Vagina (tissue), 2 donors: Measurements from ENCODE around the gene ZCCHC10. TPM values are rescaled to one million over a fixed set of nuclear protein-coding genes. Genes with fewer than 3 reads are reported as not detected.
"Not testable (repeated sequence)": the region's sequence is repeated elsewhere in the genome, so short reads cannot be mapped to it uniquely, and the experiment has no call there.

Experiments
- DNase-seq, 2 donors: peaks; one replicate each; pipeline ENCODE4 v3.0.0-alpha.2; 2017; ENCODE audit errors: extremely low spot score in 2 of 2
- H3K27ac ChIP-seq: fragments of 200-600 bp; sonication (generic); one replicate; pipeline ENCODE4 v1.5.1; 2019
- H3K27me3 ChIP-seq: fragments of 200-600 bp; sonication (generic); one replicate; pipeline ENCODE4 v1.5.1; 2019
- H3K36me3 ChIP-seq, 2 donors: fragments of 200-600 bp; sonication (generic); one replicate each; pipeline ENCODE4 v1.5.1; 2017 to 2019
- H3K4me1 ChIP-seq: fragments of 200-600 bp; sonication (generic); one replicate; pipeline ENCODE4 v1.5.1; 2019
- H3K4me3 ChIP-seq, 2 donors: fragments of 200-600 bp; sonication (generic); 1 replicate in 1 of 2; 2 replicates in 1 of 2; pipeline ENCODE4 v1.5.1; 2016 to 2019
- H3K9me3 ChIP-seq: fragments of 200-600 bp; sonication (generic); one replicate; pipeline ENCODE4 v1.5.1; 2019
- CTCF ChIP-seq, 3 experiments: fragments of 450-650 bp in 2 of 3; fragments of 200-600 bp in 1 of 3; sonication (generic) in 1 of 3; IDR thresholded peaks; one replicate each; pipeline ENCODE4 v1.5.1; 2017 to 2019; ENCODE audit warnings: antibody characterized with exemption in 3 of 3, mild to moderate bottlenecking in 2 of 3, moderate library complexity in 2 of 3
- POLR2A ChIP-seq, 2 donors: fragments of 450-650 bp; IDR thresholded peaks; one replicate each; pipeline ENCODE4 v1.6.1; 2017; ENCODE audit warnings: antibody characterized with exemption in 2 of 2, mild to moderate bottlenecking in 2 of 2, moderate library complexity in 2 of 2
- POLR2AphosphoS5 ChIP-seq, 2 donors: sonication (generic); formaldehyde crosslinking; IDR thresholded peaks; one replicate each; pipeline ENCODE4 v1.9.0; 2017; ENCODE audit warnings: antibody characterized with exemption in 2 of 2, mild to moderate bottlenecking in 2 of 2, low read depth in 1 of 2; ENCODE audit not compliant: insufficient read depth in 1 of 2
- intact Hi-C: fragments of 100-400 bp; cut with DNase I; formaldehyde crosslinking; loops from one replicate; pipeline ENCODE4 v1.15.1; 2023
- total RNA-seq: library from RNA; depleted of rRNA; stranded (reverse); fragments of >200 nt; gene quantifications from one replicate; pipeline ENCODE4 v1.2.3, GENCODE V29; 2016

Gene ZCCHC10
- total RNA-seq, 1 donor from 2014 or later = 29.2 TPM

- intact Hi-C loops = loop anchor here (5.0 kb wide), 1 partner anchor 90 kb away; the partner anchor contains the start of gene HSPA4
- Histone ChIP-seq H3K4me3 (peak overlapping the region; percentile 58 to 78), H3K4me1 (peaks cover 48% of the 10 kb centered on the region), H3K27me3 (no peaks in the 10 kb centered on the region), H3K9me3 (no peaks in the 10 kb centered on the region), H3K36me3 (no peaks in the 10 kb centered on the region), H3K27ac (peak overlapping the region; percentile 99)
- DNase-seq = no peak
- TF ChIP-seq POLR2AphosphoS5 (IDR thresholded peaks at IDR 0.05; ENCODE audit: insufficient read depth in 1 of 2, low read depth in 1 of 2) = peak in 1 of 2 donors; percentile 73
- no peak for TF ChIP-seq CTCF (IDR thresholded peaks at IDR 0.05)
Observed at GRCh38 chr5:132962429-132963021, 63.8 kb downstream of the ZCCHC10 start.

DNA sequence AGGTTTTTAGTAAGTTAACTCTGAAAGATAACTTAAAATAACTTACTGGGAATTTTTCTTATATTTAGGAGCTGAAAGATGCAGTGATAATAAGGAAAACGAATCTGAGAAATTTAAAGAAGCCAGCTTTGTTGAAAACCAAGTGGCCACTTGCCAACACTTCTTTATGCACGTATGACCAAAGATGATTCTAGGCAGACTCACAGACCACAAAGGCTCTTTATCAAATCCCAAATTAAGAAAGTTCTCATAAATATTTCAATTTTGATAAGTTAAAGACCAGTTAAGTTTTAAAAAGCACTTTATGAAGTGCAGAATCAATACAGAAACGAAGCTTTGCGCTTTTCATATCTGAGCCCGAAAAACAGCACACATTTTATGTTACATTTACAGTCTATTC, 64.5 kb downstream of the ZCCHC10 start:
- peaks cover 54% of the 10 kb centered on the region for H3K4me1 ChIP-seq
- no peak for TF ChIP-seq POLR2AphosphoS5 (IDR thresholded peaks at IDR 0.05; ENCODE audit: insufficient read depth in 1 of 2, low read depth in 1 of 2)
- TF ChIP-seq POLR2A (IDR thresholded peaks at IDR 0.05) = no peak
- TF ChIP-seq CTCF (IDR thresholded peaks at IDR 0.05) = no peak
- no peak for DNase-seq
- H3K9me3 ChIP-seq = no peaks in the 10 kb centered on the region
- H3K27ac ChIP-seq = peak overlapping the region; percentile 99
- H3K4me3 ChIP-seq = peak overlapping the region; percentile 58 to 78
- H3K27me3 ChIP-seq = no peaks in the 10 kb centered on the region
- no peaks in the 10 kb centered on the region for H3K36me3 ChIP-seq
- intact Hi-C loops = loop anchor here (5.0 kb wide), 1 partner anchor 90 kb away; the partner anchor contains the start of gene HSPA4

GRCh38 chr5:132961123-132961815, 65.1 kb downstream of the ZCCHC10 start:
- Histone ChIP-seq H3K4me3 (peak overlapping the region; percentile 19 to 78), H3K27ac (peak overlapping the region; percentile 99), H3K4me1 (peaks cover 57% of the 10 kb centered on the region)
- not testable (repeated sequence) for H3K36me3 ChIP-seq, H3K9me3 ChIP-seq, H3K27me3 ChIP-seq, DNase-seq
- intact Hi-C loops = loop anchor here (5.0 kb wide), 1 partner anchor 91 kb away; the partner anchor contains the start of gene HSPA4

- H3K27me3 ChIP-seq, H3K4me3 ChIP-seq, DNase-seq, intact Hi-C loops, H3K36me3 ChIP-seq, H3K27ac ChIP-seq, H3K9me3 ChIP-seq: not testable (repeated sequence)
- H3K4me1 ChIP-seq = peaks cover 67% of the 10 kb centered on the region
Observed at GRCh38 chr5:132956166-132956799, 70.1 kb downstream of the ZCCHC10 start.

GRCh38 chr5:132953710-132954109, 72.6 kb downstream of the ZCCHC10 start:
- peaks cover 0 to 6% of the 10 kb centered on the region in 2 donors for H3K36me3 ChIP-seq
- H3K27me3 ChIP-seq = no peaks in the 10 kb centered on the region
- H3K4me1 ChIP-seq = peaks cover 42% of the 10 kb centered on the region
- no peak overlapping the region for H3K4me3 ChIP-seq
- TF ChIP-seq CTCF (IDR thresholded peaks at IDR 0.05) = no peak
- TF ChIP-seq POLR2A (IDR thresholded peaks at IDR 0.05) = no peak
- no peak for TF ChIP-seq POLR2AphosphoS5 (IDR thresholded peaks at IDR 0.05; ENCODE audit: insufficient read depth in 1 of 2, low read depth in 1 of 2)
- intact Hi-C loops = no loop called here
- DNase-seq = no peak
- H3K9me3 ChIP-seq = no peaks in the 10 kb centered on the region
- H3K27ac ChIP-seq = no peak overlapping the region

- no peak for DNase-seq
- intact Hi-C loops = no loop called here
- Histone ChIP-seq H3K9me3 (no peaks in the 10 kb centered on the region), H3K27me3 (no peaks in the 10 kb centered on the region), H3K36me3 (peaks cover 0 to 6% of the 10 kb centered on the region in 2 donors), H3K4me1 (peaks cover 39% of the 10 kb centered on the region), H3K4me3 (no peak overlapping the region), H3K27ac (no peak overlapping the region)
- TF ChIP-seq POLR2A (IDR thresholded peaks at IDR 0.05) (no peak), CTCF (IDR thresholded peaks at IDR 0.05) (no peak), POLR2AphosphoS5 (IDR thresholded peaks at IDR 0.05; ENCODE audit: insufficient read depth in 1 of 2, low read depth in 1 of 2) (no peak)
Observed at GRCh38 chr5:132952829-132953228, 73.5 kb downstream of the ZCCHC10 start.
